MCF 10A (cell line): ENCODE measurements around the gene KCNS3. TPM values are rescaled to one million over a fixed set of nuclear protein-coding genes. Genes with fewer than 3 reads are reported as not detected.

ENCODE experiments used
- BruUV-seq: library from RNA; stranded (reverse); fragments of 400-500 nt; replicated peaks from 2 replicates; lab custom pipeline; 2021; lab: Mats Ljungman, UMichigan
- CTCF ChIA-PET: fragments of 300-600 bp; sonication (Branson Sonifier 250); formaldehyde crosslinking; extraction: SDS; loops from one replicate; lab custom pipeline; 2021; ENCODE audit warnings: antibody characterized with exemption, inconsistent platforms; lab: Yijun Ruan, JAX
- POLR2A ChIA-PET: fragments of 300-600, 350-650 bp; sonication (Branson Sonifier 250); formaldehyde crosslinking; extraction: SDS; loops from one replicate; lab custom pipeline; 2020; ENCODE audit warnings: antibody characterized with exemption, inconsistent platforms; lab: Yijun Ruan, JAX
- DNase-seq: peaks from one replicate; pipeline ENCODE4 v3.0.0-alpha.2; 2018; ENCODE audit not compliant: unreplicated experiment
- H3K27ac Mint-ChIP-seq: one replicate; pipeline ENCODE4 v1.8.0; 2022; ENCODE audit warnings: mild to moderate bottlenecking, low read depth, mixed read lengths; ENCODE audit not compliant: unreplicated experiment
- H3K27me3 Mint-ChIP-seq: one replicate; pipeline ENCODE4 v1.8.0; 2022; ENCODE audit warnings: mixed read lengths; ENCODE audit not compliant: insufficient read depth, unreplicated experiment
- H3K36me3 Mint-ChIP-seq: one replicate; pipeline ENCODE4 v1.8.0; 2022; ENCODE audit warnings: mild to moderate bottlenecking, moderate library complexity, mixed read lengths; ENCODE audit not compliant: insufficient read depth, unreplicated experiment
- H3K4me1 Mint-ChIP-seq: one replicate; pipeline ENCODE4 v1.8.0; 2022; ENCODE audit warnings: mixed read lengths; ENCODE audit not compliant: insufficient read depth, unreplicated experiment
- H3K4me3 Mint-ChIP-seq: one replicate; pipeline ENCODE4 v1.8.0; 2022; ENCODE audit warnings: mild to moderate bottlenecking, moderate library complexity, mixed read lengths; ENCODE audit not compliant: unreplicated experiment
- H3K9me3 Mint-ChIP-seq: one replicate; pipeline ENCODE4 v1.8.0; 2022; ENCODE audit warnings: mixed read lengths; ENCODE audit not compliant: unreplicated experiment
- intact Hi-C: fragments of 100-400 bp; cut with micrococcal nuclease; formaldehyde crosslinking; loops from 2 replicates; pipeline ENCODE4 v1.14.1; 2022
- total RNA-seq: library from RNA; stranded (reverse); gene quantifications from 2 replicates; pipeline ENCODE4 v1.2.3, GENCODE V29; 2022
- TF ChIP-seq, protein P1 (sequence below): fragments of 200-600 bp; IDR thresholded peaks from one replicate; pipeline ENCODE4 v1.8.0; 2022; ENCODE audit warnings: antibody characterized with exemption, mild to moderate bottlenecking; ENCODE audit not compliant: unreplicated experiment

Gene KCNS3
- total RNA-seq, 1 experiment from 2014 or later = 0.84 TPM

DNA sequence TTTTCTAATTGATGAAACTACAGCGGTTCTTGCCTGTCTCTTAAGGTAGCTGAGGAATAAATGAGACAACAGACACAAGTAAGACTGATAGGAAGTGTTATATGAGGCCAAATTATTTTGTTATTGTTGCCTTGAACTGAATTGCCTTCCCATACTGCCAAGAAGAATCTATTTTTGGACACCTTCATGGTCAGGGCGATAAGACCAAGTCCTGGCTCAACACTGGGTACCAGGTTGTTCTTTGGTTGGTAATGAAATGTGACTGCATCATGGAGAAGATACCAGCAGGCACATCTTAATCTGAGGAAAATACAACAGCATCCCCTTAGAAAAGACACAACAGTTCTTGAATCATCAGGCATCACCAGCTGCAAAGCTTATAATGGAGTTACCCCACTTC, 38.5 kb upstream of the KCNS3 start:
- Mint-ChIP-seq H3K4me3 (no peak overlapping the region), H3K27me3 (no peaks in the 10 kb centered on the region), H3K27ac (no peak overlapping the region), H3K9me3 (no peaks in the 10 kb centered on the region), H3K36me3 (no peaks in the 10 kb centered on the region), H3K4me1 (no peaks in the 10 kb centered on the region)
- intact Hi-C loops = no loop called here
- no peak for DNase-seq
- POLR2A ChIA-PET = no interaction called here
- CTCF ChIA-PET = interaction anchor here (1.0 to 2.2 kb wide), 3 partner anchors 9 to 310 kb away, joined by 3 to 5 read pairs (median 3); no protein-coding TSS in a partner anchor
- BruUV-seq = no TSS peak
- TF ChIP-seq, protein P1, sequence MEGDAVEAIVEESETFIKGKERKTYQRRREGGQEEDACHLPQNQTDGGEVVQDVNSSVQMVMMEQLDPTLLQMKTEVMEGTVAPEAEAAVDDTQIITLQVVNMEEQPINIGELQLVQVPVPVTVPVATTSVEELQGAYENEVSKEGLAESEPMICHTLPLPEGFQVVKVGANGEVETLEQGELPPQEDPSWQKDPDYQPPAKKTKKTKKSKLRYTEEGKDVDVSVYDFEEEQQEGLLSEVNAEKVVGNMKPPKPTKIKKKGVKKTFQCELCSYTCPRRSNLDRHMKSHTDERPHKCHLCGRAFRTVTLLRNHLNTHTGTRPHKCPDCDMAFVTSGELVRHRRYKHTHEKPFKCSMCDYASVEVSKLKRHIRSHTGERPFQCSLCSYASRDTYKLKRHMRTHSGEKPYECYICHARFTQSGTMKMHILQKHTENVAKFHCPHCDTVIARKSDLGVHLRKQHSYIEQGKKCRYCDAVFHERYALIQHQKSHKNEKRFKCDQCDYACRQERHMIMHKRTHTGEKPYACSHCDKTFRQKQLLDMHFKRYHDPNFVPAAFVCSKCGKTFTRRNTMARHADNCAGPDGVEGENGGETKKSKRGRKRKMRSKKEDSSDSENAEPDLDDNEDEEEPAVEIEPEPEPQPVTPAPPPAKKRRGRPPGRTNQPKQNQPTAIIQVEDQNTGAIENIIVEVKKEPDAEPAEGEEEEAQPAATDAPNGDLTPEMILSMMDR = no peak

GRCh38 chr2:17843457-17843856, 35.0 kb upstream of the KCNS3 start:
- Mint-ChIP-seq H3K9me3 (no peaks in the 10 kb centered on the region), H3K27me3 (no peaks in the 10 kb centered on the region), H3K4me3 (no peak overlapping the region), H3K27ac (no peak overlapping the region), H3K4me1 (no peaks in the 10 kb centered on the region), H3K36me3 (no peaks in the 10 kb centered on the region)
- no TSS peak for BruUV-seq
- no peak for DNase-seq
- CTCF ChIA-PET = no interaction called here
- POLR2A ChIA-PET = no interaction called here
- TF ChIP-seq, protein P1 = no peak
- intact Hi-C loops = no loop called here

DNA sequence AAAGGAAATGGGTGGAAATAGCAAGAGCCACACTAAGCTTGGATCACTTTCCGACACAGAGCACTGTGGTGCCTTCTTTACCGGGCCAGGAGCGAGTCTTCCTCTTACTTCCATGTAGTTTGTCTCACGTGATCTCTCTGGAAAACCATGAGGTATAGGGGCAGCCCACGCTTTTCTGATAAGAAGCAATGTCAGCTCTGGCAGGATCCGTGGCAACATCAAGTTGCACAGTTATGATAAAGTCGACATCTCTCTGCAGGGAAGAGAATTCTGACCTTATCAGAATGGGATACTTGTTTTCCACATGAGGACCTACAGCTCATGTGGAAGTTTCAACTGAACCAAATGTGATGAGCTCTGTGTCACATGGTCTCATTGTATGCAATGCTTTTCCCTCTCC, 32.7 kb upstream of the KCNS3 start:
- no peak overlapping the region for H3K4me3 Mint-ChIP-seq
- no peak for DNase-seq
- no peak overlapping the region for H3K27ac Mint-ChIP-seq
- TF ChIP-seq, protein P1 = no peak
- POLR2A ChIA-PET = interaction anchor here (1.1 kb wide), 1 partner anchor 126 kb away, joined by 5 read pairs; no protein-coding TSS in a partner anchor
- no peaks in the 10 kb centered on the region for H3K4me1 Mint-ChIP-seq
- CTCF ChIA-PET = interaction anchor here (0.6 to 9.6 kb wide), 10 partner anchors 15 to 1915 kb away, joined by 3 to 144 read pairs (median 8); no protein-coding TSS in a partner anchor
- H3K9me3 Mint-ChIP-seq = no peaks in the 10 kb centered on the region
- BruUV-seq = no TSS peak
- no peaks in the 10 kb centered on the region for H3K36me3 Mint-ChIP-seq
- H3K27me3 Mint-ChIP-seq = no peaks in the 10 kb centered on the region
- intact Hi-C loops = no loop called here

DNA sequence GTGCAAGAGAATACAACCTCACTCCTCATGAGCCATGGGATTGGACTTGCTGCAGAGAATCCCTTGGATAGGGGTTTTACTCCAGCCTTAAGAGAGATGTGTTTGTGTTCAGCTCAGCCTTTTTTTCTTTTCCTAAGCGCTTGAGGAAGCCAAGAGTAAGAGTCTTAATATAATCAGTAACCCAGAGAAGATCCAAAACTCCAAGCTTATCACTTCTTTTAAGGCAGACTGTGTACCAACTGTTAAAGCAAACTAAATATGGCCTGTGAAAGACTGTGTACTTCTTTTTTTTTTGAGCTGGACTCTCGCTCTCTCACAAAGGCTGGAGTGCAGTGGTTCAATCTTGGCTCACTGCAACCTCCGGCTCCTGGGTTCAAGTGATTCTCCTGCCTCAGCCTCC, 31.8 kb upstream of the KCNS3 start:
- ChIA-PET POLR2A (interaction anchor here (1.3 kb wide), 1 partner anchor 43 kb away, joined by 3 read pairs; no protein-coding TSS in a partner anchor), CTCF (interaction anchor here (0.6 to 9.6 kb wide), 11 partner anchors 16 to 531 kb away, joined by 3 to 144 read pairs (median 7); no protein-coding TSS in a partner anchor)
- Mint-ChIP-seq H3K9me3 (no peaks in the 10 kb centered on the region), H3K4me3 (no peak overlapping the region), H3K36me3 (no peaks in the 10 kb centered on the region), H3K4me1 (peaks cover 4% of the 10 kb centered on the region), H3K27me3 (no peaks in the 10 kb centered on the region), H3K27ac (no peak overlapping the region)
- TF ChIP-seq, protein P1 = no peak
- no TSS peak for BruUV-seq
- DNase-seq = no peak
- intact Hi-C loops = no loop called here
